OCI-M1 (cell line): Measurements from ENCODE around the gene EPHA7.

ENCODE experiments used
- DNase-seq: peaks from one replicate; lab custom pipeline; 2025; lab: John Stamatoyannopoulos, UW

The EPHA7 gene

GRCh38 chr6:93393554-93394074 lies 25.7 kb downstream of the EPHA7 start:
- no peak for DNase-seq

DNA sequence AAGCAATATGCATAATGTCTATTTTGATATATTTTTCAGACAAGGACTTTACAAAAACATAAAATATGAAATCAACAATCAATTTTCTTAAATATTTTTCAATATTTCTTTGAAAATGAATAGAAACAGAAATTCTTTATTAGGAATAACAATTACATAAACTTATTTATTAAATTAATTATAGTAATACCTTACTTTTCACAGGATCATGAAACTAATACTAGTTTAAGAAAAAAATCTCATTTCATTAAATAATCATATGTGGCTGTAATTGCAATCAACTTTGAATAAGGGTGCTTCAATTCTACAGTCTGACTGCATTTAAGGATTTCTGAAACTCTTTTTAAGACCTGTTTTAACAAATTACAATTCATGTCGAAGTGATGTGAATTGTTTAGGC lies 26.6 kb downstream of the EPHA7 start:
- DNase-seq = no peak

- DNase-seq = no peak
Observed at GRCh38 chr6:93391965-93392364, 27.4 kb downstream of the EPHA7 start.

- peak; percentile 78 for DNase-seq
Observed at GRCh38 chr6:93389192-93389591, 30.2 kb downstream of the EPHA7 start.

GRCh38 chr6:93388070-93388469 lies 31.3 kb downstream of the EPHA7 start:
- DNase-seq = no peak

GRCh38 chr6:93376026-93376540 lies 43.3 kb downstream of the EPHA7 start:
- DNase-seq = no peak

DNA sequence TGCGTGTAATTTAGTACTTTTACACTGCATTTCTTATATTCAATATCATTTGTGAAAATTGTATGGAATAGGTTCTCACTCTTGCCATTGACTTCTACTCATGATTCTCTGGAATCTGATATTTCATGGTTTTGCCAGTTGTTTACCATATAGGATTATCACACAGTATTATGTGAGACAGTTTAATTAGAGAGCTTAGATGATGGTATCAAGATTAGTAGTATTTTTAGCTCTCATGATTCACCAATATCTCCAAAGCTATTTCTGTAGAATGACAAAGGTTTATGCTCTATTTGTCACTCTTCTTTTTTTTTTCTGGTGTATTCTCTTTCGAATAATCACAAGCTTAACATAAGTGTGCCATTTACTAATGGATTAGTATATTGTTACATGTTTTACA lies 45.9 kb downstream of the EPHA7 start:
- DNase-seq = no peak

DNA sequence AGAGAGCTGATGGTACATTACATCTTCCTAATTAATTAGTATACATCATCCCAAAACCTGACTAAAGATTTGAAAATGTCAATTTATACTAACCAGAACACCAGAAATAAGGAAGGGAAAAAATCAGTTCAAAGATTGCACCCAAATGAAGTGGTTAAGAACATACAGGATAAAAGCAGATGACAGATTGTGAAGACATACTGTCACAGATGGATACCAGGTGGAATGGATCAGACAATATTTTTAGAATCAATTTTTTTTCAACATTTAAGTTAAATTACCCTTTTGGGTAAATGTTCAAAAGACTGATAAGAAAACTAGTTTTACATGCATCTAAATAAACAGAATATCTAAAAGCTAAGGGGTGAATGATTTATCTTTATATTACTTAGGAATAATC lies 47.6 kb downstream of the EPHA7 start:
- no peak for DNase-seq

GRCh38 chr6:93369586-93370134 lies 49.7 kb downstream of the EPHA7 start:
- no peak for DNase-seq

DNA sequence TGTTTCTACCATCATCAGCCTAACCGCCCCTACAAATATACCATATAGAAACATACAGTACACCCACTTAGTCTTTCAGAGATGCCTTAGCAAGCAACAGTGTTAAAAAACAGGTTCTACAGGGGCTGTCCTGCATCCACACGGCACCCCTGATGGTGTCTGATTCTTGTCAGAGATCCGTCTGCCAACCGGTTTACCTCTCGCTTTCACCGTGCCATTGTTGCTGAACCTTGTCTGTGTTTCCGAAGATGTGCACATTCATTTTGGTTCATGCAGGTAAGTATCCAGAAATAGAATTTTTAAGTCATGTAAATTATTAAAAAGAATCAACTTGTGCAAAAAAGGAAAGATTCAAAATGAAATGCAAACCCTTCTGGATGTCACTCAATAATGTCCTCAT lies 52.9 kb downstream of the EPHA7 start:
- no peak for DNase-seq

- DNase-seq = no peak
Observed at GRCh38 chr6:93365445-93365844, 53.9 kb downstream of the EPHA7 start.

- DNase-seq = no peak
Observed at GRCh38 chr6:93358435-93358834, 60.9 kb downstream of the EPHA7 start.

DNA sequence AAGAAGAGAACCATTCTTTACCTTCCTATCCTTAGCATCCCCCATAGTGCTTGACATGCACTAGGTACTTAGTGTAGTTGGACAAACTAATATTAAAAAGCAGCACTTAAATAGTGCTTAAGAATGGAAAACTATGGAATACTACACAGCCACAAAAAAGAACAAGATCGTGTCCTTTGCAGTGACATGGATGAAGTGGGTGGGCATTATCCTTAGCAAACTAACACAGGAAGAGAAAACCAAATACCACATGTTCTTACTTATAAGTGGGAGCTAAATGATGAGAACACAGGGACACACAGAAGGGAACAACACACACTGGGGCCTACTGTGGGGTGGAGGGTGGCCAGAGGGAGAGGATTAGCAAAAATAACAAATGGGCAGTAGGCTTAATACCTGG lies 66.8 kb downstream of the EPHA7 start:
- no peak for DNase-seq

DNA sequence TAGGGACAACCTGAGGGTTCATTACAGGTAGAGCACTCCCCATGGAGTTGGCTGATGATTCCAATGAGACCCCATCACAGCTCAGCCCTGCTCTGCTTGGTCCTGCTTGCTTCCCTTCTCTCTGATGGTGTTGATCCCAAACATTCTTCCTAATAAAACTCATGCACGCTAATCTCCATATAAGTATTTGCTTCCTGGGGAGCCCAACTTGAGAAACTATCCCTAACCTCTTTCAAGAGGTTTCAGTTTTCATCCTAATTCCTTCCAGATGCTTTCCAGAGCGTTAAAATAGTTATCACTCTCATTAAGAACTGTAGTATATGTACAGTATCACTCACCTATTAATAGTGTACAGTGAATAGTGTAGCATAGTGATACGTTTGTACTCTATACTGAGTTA lies 68.1 kb downstream of the EPHA7 start:
- no peak for DNase-seq

DNA sequence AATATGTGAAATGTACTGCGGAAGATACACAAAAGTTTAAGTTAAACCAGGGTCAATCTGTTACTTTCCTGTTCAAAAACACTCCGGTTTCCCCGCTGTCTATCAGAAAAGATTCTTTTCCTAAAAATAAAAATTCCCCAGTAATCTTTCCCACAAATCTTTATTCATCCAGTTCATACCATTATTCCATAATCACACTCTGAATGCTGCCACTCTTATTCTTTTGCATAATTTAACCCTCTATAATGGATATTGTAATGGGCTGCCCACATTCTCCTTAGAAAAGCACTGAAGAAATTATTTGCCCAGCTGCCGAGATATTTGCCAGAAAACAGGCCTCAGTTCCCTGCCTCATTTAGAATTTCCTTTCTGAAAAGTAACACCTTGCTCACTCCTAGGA lies 68.6 kb downstream of the EPHA7 start:
- no peak for DNase-seq

DNA sequence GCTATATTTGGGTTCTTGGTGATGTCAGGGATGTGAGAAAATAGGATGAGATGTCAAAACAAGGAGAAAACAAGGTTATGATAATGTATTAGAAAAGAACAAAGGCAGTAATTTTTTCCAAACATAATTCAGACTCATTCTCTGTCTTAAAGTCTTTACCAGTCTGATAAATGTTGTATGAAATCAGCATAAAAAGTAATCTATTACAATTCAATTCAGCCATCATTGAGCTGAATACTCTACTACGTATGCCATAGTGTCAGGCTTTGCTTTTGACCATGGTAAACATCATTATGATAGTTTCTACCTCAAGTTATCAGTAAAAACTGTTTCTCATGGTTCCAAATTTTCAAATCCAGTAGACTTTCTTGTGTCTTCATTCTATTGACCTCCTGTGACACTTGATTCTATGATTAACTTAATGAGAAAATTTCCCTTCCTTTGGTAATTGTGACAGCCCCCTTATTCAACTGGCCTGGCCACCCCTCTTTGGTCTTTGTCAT lies 75.0 kb downstream of the EPHA7 start:
- no peak for DNase-seq

GRCh38 chr6:93343476-93343875 lies 75.9 kb downstream of the EPHA7 start:
- DNase-seq = no peak

DNA sequence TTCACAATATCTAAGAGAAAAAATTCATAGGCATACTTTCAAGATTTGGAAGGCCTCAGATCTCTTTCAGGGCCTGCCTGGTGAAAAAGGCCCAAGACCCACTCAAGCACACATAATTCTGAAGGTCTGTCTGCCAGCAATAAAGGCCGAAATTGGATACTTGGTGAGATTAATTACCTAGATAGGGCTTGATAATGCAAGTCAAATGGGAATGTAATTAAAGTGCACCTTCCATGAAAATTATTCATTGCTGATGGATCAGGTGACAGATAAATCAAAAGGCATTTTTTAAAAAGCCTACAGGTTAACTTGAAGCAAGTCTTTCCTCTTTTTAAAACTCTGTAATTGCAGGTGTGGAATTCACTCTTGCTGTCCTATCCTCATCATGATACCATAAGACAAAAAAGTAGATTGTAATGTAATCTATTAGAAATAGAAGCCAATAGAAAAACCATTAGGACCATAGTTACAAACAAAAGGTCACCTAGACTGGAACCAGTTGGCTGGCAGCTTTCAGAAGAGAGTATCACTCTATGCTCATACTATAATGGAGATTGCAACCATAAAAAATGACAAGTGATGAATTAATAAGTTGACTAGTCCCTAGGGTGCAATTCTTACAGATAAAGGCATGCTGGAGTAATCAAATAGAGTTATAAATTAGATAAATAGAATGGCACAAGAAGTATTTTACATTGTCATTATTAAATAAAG lies 77.3 kb downstream of the EPHA7 start:
- DNase-seq = no peak

DNA sequence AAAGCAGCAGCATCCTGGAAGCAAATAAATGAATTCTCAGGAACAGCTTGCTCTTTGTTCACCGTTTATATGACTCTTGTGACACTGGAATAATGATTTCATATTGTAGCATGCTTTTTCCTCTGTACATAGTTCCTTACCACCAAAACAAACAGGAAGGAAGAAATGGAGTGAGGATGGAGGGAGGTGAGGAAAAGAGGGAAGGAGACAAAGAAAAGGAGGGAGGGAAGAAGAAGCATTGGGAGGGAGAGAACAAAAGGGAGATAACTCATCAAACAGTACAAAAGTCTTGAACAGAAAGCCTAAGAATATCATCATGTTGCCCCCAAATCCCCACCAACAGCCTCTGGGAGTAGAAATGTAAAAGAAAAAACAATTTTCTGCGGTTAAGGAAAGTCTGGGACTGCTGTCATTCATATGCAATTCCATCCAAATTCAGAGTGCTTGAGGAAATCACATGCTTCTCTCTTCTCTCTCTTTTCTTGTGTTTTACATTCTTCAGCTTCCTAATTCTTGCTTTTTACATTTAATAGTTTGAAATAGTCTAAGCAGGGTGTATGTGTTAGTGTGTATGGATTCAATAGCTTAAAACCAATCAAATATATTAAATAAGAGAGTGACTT lies 81.5 kb downstream of the EPHA7 start:
- no peak for DNase-seq

GRCh38 chr6:93337014-93337413 lies 82.3 kb downstream of the EPHA7 start:
- DNase-seq = no peak

GRCh38 chr6:93329301-93330000 lies 89.9 kb downstream of the EPHA7 start:
- no peak for DNase-seq

- DNase-seq = no peak
Observed at GRCh38 chr6:93327857-93328256, 91.5 kb downstream of the EPHA7 start.
